ENCODE measurements around the gene POLR3H.
A peak's percentile ranks its signal among the peaks of the same experiment; 100 is the strongest.
"Not testable (repeated sequence)": the region's sequence is repeated elsewhere in the genome, so short reads cannot be mapped to it uniquely, and the experiment has no call there.

Gene POLR3H

DNA sequence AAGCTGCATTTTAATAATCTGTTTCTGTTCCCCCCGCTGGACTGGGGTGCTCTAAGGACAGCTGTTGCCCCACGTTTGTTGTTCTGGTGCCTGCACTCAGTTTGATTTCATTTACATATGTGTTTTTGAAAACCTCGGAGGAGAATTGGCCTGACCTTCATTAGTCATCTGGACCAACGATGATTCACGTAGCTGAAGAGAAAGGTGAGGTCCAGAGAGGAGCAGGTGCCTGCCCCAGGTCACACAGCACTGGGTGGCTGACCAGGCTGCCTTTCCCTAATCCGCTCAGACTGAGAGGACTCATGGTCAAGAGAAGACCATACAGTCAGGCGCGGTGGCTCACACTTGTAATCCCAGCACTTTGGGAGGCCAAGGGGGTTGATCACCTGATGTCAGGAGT is 20.3 kb upstream of the POLR3H start:
- WGBS (ENCODE audit: insufficient coverage, insufficient read length) = no CpG with 5 or more reads among the region's 8 CpGs
- DNase-seq (ENCODE audit: low read depth, low spot score) = no peak
- H3K36me3 ChIP-seq (ENCODE audit: control insufficient read depth, insufficient read depth, low read length) = no peaks in the 10 kb centered on the region; the same call in 1 of the 2 replicates

DNA sequence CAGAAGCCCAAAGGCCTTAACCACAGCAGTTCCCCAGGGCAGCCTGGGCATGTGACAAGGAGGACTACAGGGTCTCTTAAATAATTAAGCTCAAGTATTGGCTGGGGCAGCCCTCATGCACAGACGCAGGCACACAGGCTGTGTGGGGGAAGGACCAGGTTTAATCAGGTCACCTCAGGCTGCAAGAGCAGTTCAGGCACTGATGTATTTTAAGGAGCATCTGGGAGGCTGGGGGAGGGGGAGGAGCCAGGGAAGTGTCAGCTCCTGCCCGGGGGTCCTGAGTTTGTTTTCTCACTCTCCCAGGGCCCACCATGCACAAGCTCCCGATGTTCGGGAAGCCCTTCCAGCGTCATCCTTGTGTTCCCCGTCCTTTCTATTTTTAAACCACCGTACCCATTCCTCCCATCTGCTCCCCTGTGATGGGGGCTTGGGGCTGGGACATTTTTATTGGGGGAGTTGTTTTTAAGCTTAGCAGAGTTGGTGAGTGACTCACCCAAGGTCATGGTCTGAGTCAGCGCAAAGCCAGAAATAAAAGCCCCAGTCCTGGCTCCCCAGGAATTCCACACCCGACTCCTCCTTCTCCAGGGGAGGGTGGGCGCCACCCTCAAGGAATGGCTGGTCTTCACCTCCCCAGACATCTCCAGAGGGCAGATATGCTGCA is 18.9 kb upstream of the POLR3H start:
- Histone ChIP-seq H3K36me3 (ENCODE audit: control insufficient read depth, insufficient read depth, low read length) (no peaks in the 10 kb centered on the region), H3K4me3 (ENCODE audit: low read length) (no peak overlapping the region), H3K27ac (ENCODE audit: low read length) (no peak overlapping the region), H3K9me3 (ENCODE audit: control insufficient read depth, insufficient read depth, low read length) (no peaks in the 10 kb centered on the region), H3K4me1 (ENCODE audit: control insufficient read depth, insufficient read depth, low read length) (peaks cover 11% of the 10 kb centered on the region), H3K27me3 (ENCODE audit: control insufficient read depth, insufficient read depth, low read length) (no peaks in the 10 kb centered on the region)
- no CpG with 5 or more reads among the region's 10 CpGs for WGBS (ENCODE audit: insufficient coverage, insufficient read length)
- DNase-seq (ENCODE audit: low read depth, low spot score) = no peak

More for the DNA sequence above, 20.3 kb upstream of the POLR3H start:
- Histone ChIP-seq H3K27ac (ENCODE audit: low read length) (no peak overlapping the region), H3K4me1 (ENCODE audit: control insufficient read depth, insufficient read depth, low read length) (peaks cover 11% of the 10 kb centered on the region), H3K4me3 (ENCODE audit: low read length) (no peak overlapping the region), H3K27me3 (ENCODE audit: control insufficient read depth, insufficient read depth, low read length) (no peaks in the 10 kb centered on the region), H3K9me3 (ENCODE audit: control insufficient read depth, insufficient read depth, low read length) (no peaks in the 10 kb centered on the region)

- Histone ChIP-seq H3K27ac (ENCODE audit: low read length) (no peak overlapping the region), H3K9me3 (ENCODE audit: control insufficient read depth, insufficient read depth, low read length) (no peaks in the 10 kb centered on the region), H3K36me3 (ENCODE audit: control insufficient read depth, insufficient read depth, low read length) (no peaks in the 10 kb centered on the region), H3K27me3 (ENCODE audit: control insufficient read depth, insufficient read depth, low read length) (no peaks in the 10 kb centered on the region), H3K4me1 (ENCODE audit: control insufficient read depth, insufficient read depth, low read length) (peaks cover 11% of the 10 kb centered on the region), H3K4me3 (ENCODE audit: low read length) (no peak overlapping the region)
- DNase-seq (ENCODE audit: low read depth, low spot score) = no peak
- WGBS (ENCODE audit: insufficient coverage, insufficient read length) = no CpG with 5 or more reads among the region's 4 CpGs
Observed at GRCh38 chr22:41562461-41562860, 18.2 kb upstream of the POLR3H start.

DNA sequence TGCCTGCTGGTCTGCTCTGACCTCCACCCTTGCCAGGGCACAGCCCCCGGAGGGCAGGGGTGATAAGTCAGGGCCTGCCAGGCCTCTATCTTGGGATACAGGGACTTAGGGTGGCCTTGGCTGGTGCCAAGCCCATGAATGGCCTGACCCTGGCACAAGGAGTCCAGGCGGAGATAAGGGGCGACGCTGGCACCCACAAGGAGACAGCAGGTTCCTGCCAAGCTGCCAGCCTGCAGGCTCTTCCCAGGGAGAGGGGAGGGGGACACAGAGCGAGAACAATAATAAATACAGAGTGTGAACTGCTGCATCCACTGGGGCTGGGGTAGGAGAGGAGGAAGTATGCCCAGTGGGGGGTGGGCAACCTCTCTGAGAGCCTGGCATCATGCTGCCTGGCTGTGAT is 17.5 kb upstream of the POLR3H start:
- Histone ChIP-seq H3K4me1 (ENCODE audit: control insufficient read depth, insufficient read depth, low read length) (peaks cover 11% of the 10 kb centered on the region), H3K9me3 (ENCODE audit: control insufficient read depth, insufficient read depth, low read length) (no peaks in the 10 kb centered on the region), H3K27ac (ENCODE audit: low read length) (no peak overlapping the region), H3K4me3 (ENCODE audit: low read length) (no peak overlapping the region), H3K27me3 (ENCODE audit: control insufficient read depth, insufficient read depth, low read length) (no peaks in the 10 kb centered on the region), H3K36me3 (ENCODE audit: control insufficient read depth, insufficient read depth, low read length) (no peaks in the 10 kb centered on the region)
- no CpG with 5 or more reads among the region's 5 CpGs for WGBS (ENCODE audit: insufficient coverage, insufficient read length)
- DNase-seq (ENCODE audit: low read depth, low spot score) = no peak

GRCh38 chr22:41561335-41561734 is 17.1 kb upstream of the POLR3H start:
- H3K4me3 ChIP-seq (ENCODE audit: low read length) = peak overlapping the region; percentile 2; the same call in 1 of the 2 replicates
- no peaks in the 10 kb centered on the region for H3K27me3 ChIP-seq (ENCODE audit: control insufficient read depth, insufficient read depth, low read length)
- H3K9me3 ChIP-seq (ENCODE audit: control insufficient read depth, insufficient read depth, low read length) = no peaks in the 10 kb centered on the region
- H3K4me1 ChIP-seq (ENCODE audit: control insufficient read depth, insufficient read depth, low read length) = peaks cover 11% of the 10 kb centered on the region
- no peak overlapping the region for H3K27ac ChIP-seq (ENCODE audit: low read length)
- no CpG with 5 or more reads among the region's 10 CpGs for WGBS (ENCODE audit: insufficient coverage, insufficient read length)
- DNase-seq (ENCODE audit: low read depth, low spot score) = no peak
- no peaks in the 10 kb centered on the region for H3K36me3 ChIP-seq (ENCODE audit: control insufficient read depth, insufficient read depth, low read length)

DNA sequence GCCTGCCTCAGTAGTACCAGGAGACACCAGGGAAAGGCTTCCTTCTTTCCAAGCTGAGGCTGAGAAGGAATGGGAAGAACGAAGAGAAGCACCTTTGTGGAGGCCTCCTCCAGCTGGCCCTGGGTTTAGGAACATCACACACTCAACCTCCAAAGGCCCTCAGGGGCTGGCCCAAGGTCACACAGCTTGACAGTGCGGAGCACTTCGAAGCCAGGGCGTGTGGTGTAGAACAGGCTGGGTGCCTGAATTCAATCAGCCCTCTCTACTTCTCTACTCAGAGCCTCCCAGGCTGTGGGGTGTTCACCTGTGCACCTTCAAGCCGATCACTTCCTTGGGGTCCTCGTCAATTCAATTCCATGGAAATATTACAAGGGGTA is 15.8 kb upstream of the POLR3H start:
- WGBS (ENCODE audit: insufficient coverage, insufficient read length) = no CpG with 5 or more reads among the region's 6 CpGs
- no peaks in the 10 kb centered on the region for H3K9me3 ChIP-seq (ENCODE audit: control insufficient read depth, insufficient read depth, low read length)

DNA sequence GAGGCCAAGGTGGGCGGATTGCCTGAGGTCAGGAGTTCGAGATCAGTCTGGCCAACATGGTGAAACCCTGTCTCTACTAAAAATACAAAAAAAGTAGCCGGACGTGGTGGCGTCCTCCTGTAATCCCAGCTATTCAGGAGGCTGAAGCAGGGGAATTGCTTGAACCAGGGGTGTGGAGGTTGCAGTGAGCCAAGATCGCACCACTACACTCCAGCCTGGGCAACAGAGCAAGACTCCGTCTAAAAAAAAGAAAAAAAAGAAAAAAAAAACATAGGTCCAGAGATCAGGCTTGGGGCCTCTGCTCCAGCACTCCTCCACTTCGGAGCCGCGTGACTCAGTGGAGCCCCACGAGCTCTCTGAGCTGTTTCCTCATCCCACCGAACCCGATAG is 14.0 kb upstream of the POLR3H start:
- not testable (repeated sequence) for H3K27ac ChIP-seq (ENCODE audit: low read length); H3K9me3 ChIP-seq (ENCODE audit: control insufficient read depth, insufficient read depth, low read length); H3K27me3 ChIP-seq (ENCODE audit: control insufficient read depth, insufficient read depth, low read length); H3K4me3 ChIP-seq (ENCODE audit: low read length); DNase-seq (ENCODE audit: low read depth, low spot score); H3K36me3 ChIP-seq (ENCODE audit: control insufficient read depth, insufficient read depth, low read length)
- WGBS (ENCODE audit: insufficient coverage, insufficient read length) = no CpG with 5 or more reads among the region's 13 CpGs
- H3K4me1 ChIP-seq (ENCODE audit: control insufficient read depth, insufficient read depth, low read length) = peaks cover 11% of the 10 kb centered on the region

More for the DNA sequence above, 15.8 kb upstream of the POLR3H start:
- no peaks in the 10 kb centered on the region for H3K36me3 ChIP-seq (ENCODE audit: control insufficient read depth, insufficient read depth, low read length)
- no peak overlapping the region for H3K27ac ChIP-seq (ENCODE audit: low read length)
- peaks cover 11% of the 10 kb centered on the region for H3K4me1 ChIP-seq (ENCODE audit: control insufficient read depth, insufficient read depth, low read length)
- no peaks in the 10 kb centered on the region for H3K27me3 ChIP-seq (ENCODE audit: control insufficient read depth, insufficient read depth, low read length)
- H3K4me3 ChIP-seq (ENCODE audit: low read length) = no peak overlapping the region
- DNase-seq (ENCODE audit: low read depth, low spot score) = no peak

- no peak for DNase-seq (ENCODE audit: low read depth, low spot score)
- H3K27ac ChIP-seq (ENCODE audit: low read length) = no peak overlapping the region
Observed at GRCh38 chr22:41557401-41558240, 13.4 kb upstream of the POLR3H start.

GRCh38 chr22:41556561-41556960 is 12.3 kb upstream of the POLR3H start:
- no CpG with 5 or more reads among the region's 10 CpGs for WGBS (ENCODE audit: insufficient coverage, insufficient read length)
- no peak overlapping the region for H3K4me3 ChIP-seq (ENCODE audit: low read length)
- no peak for DNase-seq (ENCODE audit: low read depth, low spot score)
- no peaks in the 10 kb centered on the region for H3K36me3 ChIP-seq (ENCODE audit: control insufficient read depth, insufficient read depth, low read length)
- H3K27ac ChIP-seq (ENCODE audit: low read length) = no peak overlapping the region
- H3K27me3 ChIP-seq (ENCODE audit: control insufficient read depth, insufficient read depth, low read length) = no peaks in the 10 kb centered on the region
- peaks cover 3% of the 10 kb centered on the region for H3K4me1 ChIP-seq (ENCODE audit: control insufficient read depth, insufficient read depth, low read length)
- no peaks in the 10 kb centered on the region for H3K9me3 ChIP-seq (ENCODE audit: control insufficient read depth, insufficient read depth, low read length)

More at GRCh38 chr22:41557401-41558240, 13.4 kb upstream of the POLR3H start:
- no CpG with 5 or more reads among the region's 19 CpGs for WGBS (ENCODE audit: insufficient coverage, insufficient read length)
- peaks cover 9% of the 10 kb centered on the region for H3K4me1 ChIP-seq (ENCODE audit: control insufficient read depth, insufficient read depth, low read length)
- no peaks in the 10 kb centered on the region for H3K27me3 ChIP-seq (ENCODE audit: control insufficient read depth, insufficient read depth, low read length)
- no peaks in the 10 kb centered on the region for H3K36me3 ChIP-seq (ENCODE audit: control insufficient read depth, insufficient read depth, low read length)
- no peak overlapping the region for H3K4me3 ChIP-seq (ENCODE audit: low read length)
- H3K9me3 ChIP-seq (ENCODE audit: control insufficient read depth, insufficient read depth, low read length) = no peaks in the 10 kb centered on the region

- WGBS (ENCODE audit: insufficient coverage, insufficient read length) = no CpG with 5 or more reads among the region's 7 CpGs
- no peaks in the 10 kb centered on the region for H3K36me3 ChIP-seq (ENCODE audit: control insufficient read depth, insufficient read depth, low read length)
- no peak overlapping the region for H3K27ac ChIP-seq (ENCODE audit: low read length)
- H3K9me3 ChIP-seq (ENCODE audit: control insufficient read depth, insufficient read depth, low read length) = no peaks in the 10 kb centered on the region
- H3K4me1 ChIP-seq (ENCODE audit: control insufficient read depth, insufficient read depth, low read length) = no peaks in the 10 kb centered on the region
- no peak for DNase-seq (ENCODE audit: low read depth, low spot score)
- no peak overlapping the region for H3K4me3 ChIP-seq (ENCODE audit: low read length)
- H3K27me3 ChIP-seq (ENCODE audit: control insufficient read depth, insufficient read depth, low read length) = no peaks in the 10 kb centered on the region
Observed at GRCh38 chr22:41555325-41555982, 11.2 kb upstream of the POLR3H start.
